ENCODE results near the gene UBXN1. TPM values are rescaled to one million over a fixed set of nuclear protein-coding genes. Genes with fewer than 3 reads are reported as not detected.
"Not testable (repeated sequence)": the region's sequence is repeated elsewhere in the genome, so short reads cannot be mapped to it uniquely, and the experiment has no call there.

Gene UBXN1
- polyA plus RNA-seq, 1 donor (not counting 4 experiments of a cell fraction or from before 2014, with no cell fraction given), result 58.5 TPM

DNA sequence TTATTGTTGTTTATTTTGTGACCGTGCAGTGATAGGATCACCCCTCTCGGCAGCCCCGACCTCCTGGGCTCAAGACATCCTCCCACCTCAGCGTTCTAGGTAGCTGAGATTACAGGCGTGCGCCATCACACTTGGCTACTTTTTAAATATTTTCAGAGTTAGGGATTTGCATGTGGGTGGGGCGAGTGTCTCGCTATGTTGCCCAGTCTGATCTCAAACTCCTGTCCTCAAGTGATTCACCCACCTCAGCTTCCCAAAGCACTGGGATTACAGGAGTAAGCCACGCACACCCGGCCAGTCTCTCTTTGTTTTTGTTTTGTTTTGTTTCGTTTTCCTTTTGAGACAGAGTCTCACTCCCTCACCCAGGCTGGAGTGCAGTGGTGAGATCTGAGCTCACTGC lies 24.6 kb downstream of the UBXN1 start:
- FAIRE-seq (no peak), DNase-seq (ENCODE audit: low read depth, low spot score) (no peak)
- H4K20me1 ChIP-seq (ENCODE audit: control insufficient read depth, extremely low read depth, insufficient read depth, low read length), result no peaks in the 10 kb centered on the region
- no peak overlapping the region for H3K27ac ChIP-seq (ENCODE audit: control insufficient read depth, insufficient read depth, low read length)
- no peak overlapping the region for H3K9ac ChIP-seq (ENCODE audit: control insufficient read depth, extremely low read depth, insufficient read depth, low read length)
- peaks cover 3 to 8% of the 10 kb centered on the region in 2 experiments for H3K36me3 ChIP-seq (ENCODE audit: control insufficient read depth in 2 of 2, extremely low read depth in 1 of 2, insufficient read depth in 2 of 2, low read length in 2 of 2)
- H3K9me1 ChIP-seq (ENCODE audit: control insufficient read depth, extremely low read depth, insufficient read depth, low read length), result no peaks in the 10 kb centered on the region
- TF ChIP-seq, protein P1, sequence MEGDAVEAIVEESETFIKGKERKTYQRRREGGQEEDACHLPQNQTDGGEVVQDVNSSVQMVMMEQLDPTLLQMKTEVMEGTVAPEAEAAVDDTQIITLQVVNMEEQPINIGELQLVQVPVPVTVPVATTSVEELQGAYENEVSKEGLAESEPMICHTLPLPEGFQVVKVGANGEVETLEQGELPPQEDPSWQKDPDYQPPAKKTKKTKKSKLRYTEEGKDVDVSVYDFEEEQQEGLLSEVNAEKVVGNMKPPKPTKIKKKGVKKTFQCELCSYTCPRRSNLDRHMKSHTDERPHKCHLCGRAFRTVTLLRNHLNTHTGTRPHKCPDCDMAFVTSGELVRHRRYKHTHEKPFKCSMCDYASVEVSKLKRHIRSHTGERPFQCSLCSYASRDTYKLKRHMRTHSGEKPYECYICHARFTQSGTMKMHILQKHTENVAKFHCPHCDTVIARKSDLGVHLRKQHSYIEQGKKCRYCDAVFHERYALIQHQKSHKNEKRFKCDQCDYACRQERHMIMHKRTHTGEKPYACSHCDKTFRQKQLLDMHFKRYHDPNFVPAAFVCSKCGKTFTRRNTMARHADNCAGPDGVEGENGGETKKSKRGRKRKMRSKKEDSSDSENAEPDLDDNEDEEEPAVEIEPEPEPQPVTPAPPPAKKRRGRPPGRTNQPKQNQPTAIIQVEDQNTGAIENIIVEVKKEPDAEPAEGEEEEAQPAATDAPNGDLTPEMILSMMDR (optimal IDR thresholded peaks at IDR 0.05 in 1 of 3, IDR thresholded peaks at IDR 0.05 in 1 of 3, conservative IDR thresholded peaks at IDR 0.05 in 1 of 3; ENCODE audit: extremely low read depth in 1 of 3, insufficient read depth in 2 of 3, low read length in 3 of 3), result no peak
- no peak for TF ChIP-seq EZH2 (IDR thresholded peaks at IDR 0.05; ENCODE audit: low read length)
- dilution Hi-C loops (cut with MboI; ENCODE audit: extremely low pct_ligation_motif_present, low sequenced_read_pairs), result no loop called here
- no peak overlapping the region for H2AFZ ChIP-seq (ENCODE audit: control insufficient read depth, low read length)
- no peaks in the 10 kb centered on the region for H3K9me3 ChIP-seq (ENCODE audit: control insufficient read depth, low read depth, low read length)
- H3K4me1 ChIP-seq (ENCODE audit: control insufficient read depth, extremely low read depth, insufficient read depth, low read length), result peaks cover 6% of the 10 kb centered on the region
- no peak overlapping the region for H3K4me2 ChIP-seq (ENCODE audit: control insufficient read depth, extremely low read depth, insufficient read depth, low read depth, low read length)
- no peak overlapping the region for H3K4me3 ChIP-seq (ENCODE audit: control insufficient read depth in 2 of 3, extremely low read depth in 1 of 3, insufficient read depth in 2 of 3, low read depth in 1 of 3, low read length in 3 of 3)
- H3K79me2 ChIP-seq (ENCODE audit: control insufficient read depth, insufficient read depth, low read length), result peaks cover 27% of the 10 kb centered on the region
- no peaks in the 10 kb centered on the region for H3K27me3 ChIP-seq (ENCODE audit: control insufficient read depth, extremely low read depth, insufficient read depth, low read length)

DNA sequence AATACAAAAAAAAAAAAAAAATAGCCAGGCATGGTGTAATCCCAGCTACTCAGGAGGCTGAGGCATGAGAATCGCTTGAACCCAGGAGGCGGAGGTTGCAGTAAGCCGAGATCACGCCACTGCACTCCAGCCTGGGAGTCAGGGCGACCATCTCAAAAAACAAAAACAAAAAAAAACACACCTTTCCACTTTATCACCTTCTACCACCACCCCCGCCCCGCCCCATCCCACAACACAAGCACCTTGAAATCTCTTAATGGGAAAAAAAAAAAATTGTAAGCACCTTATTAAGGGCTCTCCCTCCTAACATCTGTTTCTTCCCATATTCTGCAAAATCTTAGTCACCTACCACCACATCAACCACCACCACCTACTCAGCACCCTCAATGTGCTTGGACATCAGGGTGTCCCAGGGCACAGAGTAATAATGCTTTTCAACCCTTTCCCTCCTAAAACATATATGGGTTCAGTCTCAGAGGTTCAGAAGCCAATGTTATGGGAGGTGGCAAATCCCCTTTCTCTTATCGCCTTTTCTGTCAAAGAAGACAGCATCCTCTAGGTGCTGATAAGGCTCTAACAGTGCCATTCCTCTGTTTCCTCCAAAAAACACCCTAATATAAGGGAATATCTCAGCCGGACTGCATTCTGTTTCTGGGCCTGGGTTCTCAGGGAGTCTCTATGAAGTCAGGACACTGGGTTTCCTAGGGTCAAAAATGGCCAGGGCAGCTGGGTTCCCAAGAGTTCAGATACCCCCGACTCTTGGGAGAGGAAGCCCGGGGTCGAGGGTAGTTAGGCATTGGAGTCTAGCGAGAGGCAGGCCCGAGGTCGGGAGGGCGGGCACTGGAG lies 26.5 kb downstream of the UBXN1 start:
- H3K9me1 ChIP-seq (ENCODE audit: control insufficient read depth, extremely low read depth, insufficient read depth, low read length), result no peaks in the 10 kb centered on the region
- no peaks in the 10 kb centered on the region for H3K27me3 ChIP-seq (ENCODE audit: control insufficient read depth, extremely low read depth, insufficient read depth, low read length)
- H3K36me3 ChIP-seq (ENCODE audit: control insufficient read depth in 2 of 2, extremely low read depth in 1 of 2, insufficient read depth in 2 of 2, low read length in 2 of 2), result peaks cover 12 to 15% of the 10 kb centered on the region in 2 experiments
- peak overlapping the region; percentile 98 for H3K9ac ChIP-seq (ENCODE audit: control insufficient read depth, extremely low read depth, insufficient read depth, low read length)
- dilution Hi-C loops (cut with MboI; ENCODE audit: extremely low pct_ligation_motif_present, low sequenced_read_pairs), result no loop called here
- FAIRE-seq (no peak), DNase-seq (ENCODE audit: low read depth, low spot score) (no peak)
- H3K4me3 ChIP-seq (ENCODE audit: control insufficient read depth in 2 of 3, extremely low read depth in 1 of 3, insufficient read depth in 2 of 3, low read depth in 1 of 3, low read length in 3 of 3), result peak overlapping the region; percentile 75 to 94 (median 92)
- peak overlapping the region; percentile 19 for H2AFZ ChIP-seq (ENCODE audit: control insufficient read depth, low read length)
- peaks cover 6% of the 10 kb centered on the region for H3K4me1 ChIP-seq (ENCODE audit: control insufficient read depth, extremely low read depth, insufficient read depth, low read length)
- no peak for TF ChIP-seq EZH2 (IDR thresholded peaks at IDR 0.05; ENCODE audit: low read length)
- TF ChIP-seq, protein P1 (optimal IDR thresholded peaks at IDR 0.05 in 1 of 3, IDR thresholded peaks at IDR 0.05 in 1 of 3, conservative IDR thresholded peaks at IDR 0.05 in 1 of 3; ENCODE audit: extremely low read depth in 1 of 3, insufficient read depth in 2 of 3, low read length in 3 of 3), result no peak
- no peaks in the 10 kb centered on the region for H4K20me1 ChIP-seq (ENCODE audit: control insufficient read depth, extremely low read depth, insufficient read depth, low read length)
- H3K79me2 ChIP-seq (ENCODE audit: control insufficient read depth, insufficient read depth, low read length), result peaks cover 30% of the 10 kb centered on the region
- peak overlapping the region; percentile 77 for H3K4me2 ChIP-seq (ENCODE audit: control insufficient read depth, extremely low read depth, insufficient read depth, low read depth, low read length)
- H3K27ac ChIP-seq (ENCODE audit: control insufficient read depth, insufficient read depth, low read length), result peak overlapping the region; percentile 92
- H3K9me3 ChIP-seq (ENCODE audit: control insufficient read depth, low read depth, low read length), result no peaks in the 10 kb centered on the region

DNA sequence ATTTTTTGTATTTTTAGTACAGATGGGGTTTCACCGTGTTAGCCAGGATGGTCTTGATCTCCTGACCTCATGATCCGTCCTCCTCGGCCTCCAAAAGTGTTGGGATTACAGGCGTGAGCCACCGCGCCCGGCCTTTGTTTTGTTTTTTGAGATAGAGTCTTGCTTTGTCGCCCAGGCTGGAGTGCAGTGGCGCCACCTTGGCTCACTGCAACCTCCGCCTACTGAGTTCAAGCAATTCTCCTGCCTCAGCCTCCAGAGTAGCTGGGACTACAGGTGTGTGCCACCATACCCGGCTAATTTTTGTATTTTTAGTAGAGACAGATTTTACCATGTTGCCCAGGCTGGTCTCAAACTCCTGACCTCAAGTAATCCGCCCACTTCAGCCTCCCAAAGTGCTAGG lies 28.6 kb downstream of the UBXN1 start:
- H3K79me2 ChIP-seq (ENCODE audit: control insufficient read depth, insufficient read depth, low read length), result peaks cover 40% of the 10 kb centered on the region

More for the DNA sequence above, 28.6 kb downstream of the UBXN1 start:
- dilution Hi-C loops (cut with MboI; ENCODE audit: extremely low pct_ligation_motif_present, low sequenced_read_pairs); H3K4me2 ChIP-seq (ENCODE audit: control insufficient read depth, extremely low read depth, insufficient read depth, low read depth, low read length); H3K9me1 ChIP-seq (ENCODE audit: control insufficient read depth, extremely low read depth, insufficient read depth, low read length); DNase-seq (ENCODE audit: low read depth, low spot score); H3K4me3 ChIP-seq (ENCODE audit: control insufficient read depth in 2 of 3, extremely low read depth in 1 of 3, insufficient read depth in 2 of 3, low read depth in 1 of 3, low read length in 3 of 3); H3K27ac ChIP-seq (ENCODE audit: control insufficient read depth, insufficient read depth, low read length); H4K20me1 ChIP-seq (ENCODE audit: control insufficient read depth, extremely low read depth, insufficient read depth, low read length); H3K27me3 ChIP-seq (ENCODE audit: control insufficient read depth, extremely low read depth, insufficient read depth, low read length); FAIRE-seq; H3K9me3 ChIP-seq (ENCODE audit: control insufficient read depth, low read depth, low read length); H3K9ac ChIP-seq (ENCODE audit: control insufficient read depth, extremely low read depth, insufficient read depth, low read length); H2AFZ ChIP-seq (ENCODE audit: control insufficient read depth, low read length): not testable (repeated sequence)
- Histone ChIP-seq H3K4me1 (ENCODE audit: control insufficient read depth, extremely low read depth, insufficient read depth, low read length) (peaks cover 16% of the 10 kb centered on the region), H3K36me3 (ENCODE audit: control insufficient read depth in 2 of 2, extremely low read depth in 1 of 2, insufficient read depth in 2 of 2, low read length in 2 of 2) (peaks cover 12 to 15% of the 10 kb centered on the region in 2 experiments)

Data from keratinocyte (primary cell).